GM03348 (cell line): ENCODE data around the gene SLC9A3.

ENCODE experiments used
- DNase-seq: peaks from one replicate; pipeline ENCODE4 v3.0.0; 2012; ENCODE audit warnings: low spot score

The SLC9A3 gene

DNA sequence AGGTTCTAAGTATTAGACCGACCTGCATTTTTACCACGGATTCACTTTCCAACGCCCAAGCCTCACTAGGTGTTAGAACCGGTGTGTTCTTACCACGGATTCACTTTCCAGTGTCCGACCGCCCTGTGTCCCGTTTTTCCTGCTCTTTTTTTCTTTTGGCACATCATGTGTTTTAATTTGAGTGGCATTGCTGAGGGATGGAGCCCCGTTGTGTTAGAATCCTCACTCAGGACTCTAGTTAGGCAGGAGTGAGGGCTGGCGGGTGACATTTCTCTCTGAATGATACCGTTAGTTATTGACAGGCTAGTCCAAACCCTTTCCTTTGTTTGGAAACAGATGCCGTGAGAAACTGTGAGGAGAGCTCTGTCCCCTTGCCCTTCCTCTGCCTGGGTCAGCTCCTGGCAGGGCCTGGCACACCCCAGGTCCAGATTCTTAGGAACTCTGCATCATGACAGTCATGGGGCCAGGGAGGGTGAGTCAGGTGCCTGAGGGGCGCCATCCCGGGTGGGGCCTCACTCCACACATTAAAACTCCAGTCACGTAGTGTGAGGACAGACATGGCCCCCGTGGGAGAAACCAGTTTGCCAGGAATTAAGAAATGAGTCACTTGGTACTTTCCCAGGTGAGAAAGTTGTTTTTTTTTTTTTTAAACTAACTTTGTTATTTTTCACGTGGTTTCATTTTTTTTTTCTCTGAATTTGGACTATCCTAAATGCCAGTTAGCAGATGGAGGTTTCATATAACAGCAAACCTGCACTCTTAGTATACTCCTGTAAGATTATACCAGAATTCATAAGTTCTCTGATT lies 65.5 kb downstream of the SLC9A3 start:
- DNase-seq: peak; percentile 41

GRCh38 chr5:457195-457961 lies 66.9 kb downstream of the SLC9A3 start:
- no peak for DNase-seq

DNA sequence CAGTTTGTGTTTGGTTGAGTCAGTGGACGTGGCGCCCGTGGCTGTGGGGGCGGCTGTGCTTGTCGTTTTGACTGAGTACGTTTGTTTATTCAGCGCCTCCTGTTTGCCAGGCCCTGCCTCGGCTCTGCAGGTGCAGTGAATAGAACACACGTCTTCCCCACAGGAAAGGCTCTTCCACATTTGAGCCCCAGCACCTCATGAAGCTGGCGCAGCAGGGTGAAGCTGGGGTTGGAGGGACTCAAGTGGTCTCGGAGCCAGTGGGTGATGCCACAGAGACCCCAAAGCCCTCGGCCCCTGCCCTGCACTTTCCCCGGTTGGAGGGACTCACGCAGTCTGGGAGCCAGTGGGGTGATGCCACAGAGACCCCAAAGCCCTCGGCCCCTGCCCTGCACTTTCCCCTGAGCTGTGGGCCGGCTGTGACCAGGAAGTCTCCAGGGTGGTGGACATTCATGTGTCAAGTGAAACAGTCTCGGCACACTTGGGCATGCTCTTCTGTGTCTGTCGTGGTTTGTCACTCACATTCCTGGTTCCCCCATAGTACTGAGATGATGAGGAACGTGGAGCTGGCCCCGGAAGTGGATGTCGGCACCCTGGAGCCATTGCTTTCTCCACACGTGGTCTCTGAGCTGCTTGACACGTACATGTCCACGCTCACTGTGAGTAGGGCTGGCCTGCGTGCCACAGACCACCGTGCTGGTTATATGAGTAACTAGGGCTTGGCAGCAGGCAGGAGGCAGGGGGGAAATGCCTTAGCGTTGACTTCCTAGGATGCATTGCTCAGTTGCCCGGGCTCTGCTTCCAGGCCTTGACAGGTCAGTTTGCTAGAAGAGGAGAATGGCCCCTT lies 67.7 kb downstream of the SLC9A3 start:
- no peak for DNase-seq

DNA sequence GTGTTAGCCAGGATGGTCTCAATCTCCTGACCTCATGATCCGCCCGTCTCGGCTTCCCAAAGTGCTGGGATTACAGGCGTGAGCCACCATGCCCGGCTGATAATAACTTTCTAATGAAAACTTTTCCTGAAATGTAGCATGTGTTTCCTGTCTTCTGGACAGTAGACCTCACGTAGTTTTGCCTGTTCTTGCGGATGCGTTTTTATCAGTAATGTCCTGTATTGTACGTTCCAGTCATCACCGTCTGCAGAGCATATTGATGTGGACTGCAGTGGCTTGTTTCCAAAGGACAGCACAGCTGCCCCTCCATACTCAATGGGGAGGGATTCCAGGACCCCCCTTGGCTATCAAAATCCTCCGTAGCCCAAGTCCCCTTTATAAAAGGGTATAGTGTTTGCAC lies 68.4 kb downstream of the SLC9A3 start:
- no peak for DNase-seq

DNA sequence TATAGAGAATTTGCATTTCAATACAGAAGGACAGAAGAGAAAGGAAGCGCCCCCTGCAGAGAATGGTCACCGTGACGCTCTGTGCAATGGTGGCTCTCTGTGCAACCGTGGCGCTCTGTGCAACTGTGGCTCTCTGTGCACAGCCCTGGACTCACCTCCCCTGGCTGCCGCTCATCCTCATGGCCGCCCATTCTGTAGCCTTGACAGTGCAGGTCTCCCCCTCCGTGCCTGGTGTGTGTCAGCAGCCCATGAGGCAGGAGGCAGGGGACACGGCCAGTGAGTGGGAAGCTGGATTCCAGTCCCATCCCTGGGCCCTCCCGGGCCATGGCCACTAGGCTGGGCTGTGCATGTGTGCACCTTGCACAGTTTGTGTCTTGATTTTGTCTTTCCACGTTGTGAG lies 69.3 kb downstream of the SLC9A3 start:
- DNase-seq: no peak

GRCh38 chr5:453725-454481 lies 70.3 kb downstream of the SLC9A3 start:
- DNase-seq: no peak

GRCh38 chr5:452978-453710 lies 71.1 kb downstream of the SLC9A3 start:
- DNase-seq: no peak

DNA sequence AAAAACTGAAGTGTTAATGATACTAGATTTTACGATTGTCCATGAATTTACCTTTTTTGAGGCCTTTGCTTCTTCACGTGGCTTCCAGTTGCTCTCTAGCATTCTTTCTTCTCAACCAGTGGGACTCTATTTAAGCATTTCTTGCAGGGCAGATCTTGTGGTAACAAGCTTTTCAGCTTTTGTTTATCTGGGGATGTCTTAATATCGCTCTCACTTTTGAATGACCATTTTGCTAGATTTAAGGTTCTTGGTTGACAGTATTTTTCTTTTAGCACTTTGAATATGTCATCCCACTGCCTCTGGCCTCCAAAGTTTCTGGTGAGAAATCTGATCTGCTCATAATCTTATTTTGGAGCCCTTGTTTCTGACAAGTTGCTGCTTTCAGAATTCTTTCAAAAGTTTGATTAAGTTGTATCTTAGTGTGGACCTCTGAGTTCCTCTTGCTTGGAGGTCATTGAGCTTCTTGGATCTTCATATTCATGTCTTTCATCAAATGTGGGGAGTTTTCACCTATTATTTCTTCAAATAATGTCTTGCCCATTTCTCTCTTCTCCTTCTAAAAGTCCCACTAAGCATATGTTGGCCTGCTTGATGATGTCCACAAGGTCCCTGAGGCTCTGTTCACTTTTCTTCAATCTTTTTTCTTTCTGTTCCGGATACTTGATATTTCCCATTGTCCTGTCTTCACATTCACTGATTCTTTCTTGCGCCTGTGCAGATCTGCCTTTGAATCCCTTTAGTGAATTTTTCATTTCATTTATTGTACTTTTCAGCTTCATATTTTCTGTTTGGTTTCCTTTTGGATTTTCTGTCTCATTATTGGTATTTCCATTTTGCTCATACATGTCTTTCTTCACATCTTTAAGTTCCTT lies 72.4 kb downstream of the SLC9A3 start:
- no peak for DNase-seq

DNA sequence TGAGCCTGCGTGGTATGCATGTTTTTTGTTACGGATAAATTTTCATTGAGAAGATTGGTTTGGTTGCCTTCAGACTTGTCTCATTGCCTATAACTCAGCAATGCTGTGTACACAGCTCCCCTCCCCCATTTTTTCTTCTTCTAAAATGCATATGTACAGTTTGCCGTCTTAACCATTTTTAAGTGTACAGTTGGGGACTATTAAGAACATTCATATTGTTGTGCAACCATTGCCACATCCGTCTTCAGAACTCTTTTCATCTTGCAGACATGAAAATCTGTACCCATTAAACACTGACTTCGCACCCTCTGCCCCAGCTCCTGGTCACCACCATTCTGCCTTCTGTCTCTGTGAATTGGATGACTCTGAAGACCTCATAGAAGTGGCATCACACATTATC lies 75.1 kb downstream of the SLC9A3 start:
- no peak for DNase-seq

GRCh38 chr5:448766-449090 lies 75.5 kb downstream of the SLC9A3 start:
- DNase-seq: no peak

- no peak for DNase-seq
These were observed 76.0 kb downstream of the SLC9A3 start for GRCh38 chr5:448061-448765.

DNA sequence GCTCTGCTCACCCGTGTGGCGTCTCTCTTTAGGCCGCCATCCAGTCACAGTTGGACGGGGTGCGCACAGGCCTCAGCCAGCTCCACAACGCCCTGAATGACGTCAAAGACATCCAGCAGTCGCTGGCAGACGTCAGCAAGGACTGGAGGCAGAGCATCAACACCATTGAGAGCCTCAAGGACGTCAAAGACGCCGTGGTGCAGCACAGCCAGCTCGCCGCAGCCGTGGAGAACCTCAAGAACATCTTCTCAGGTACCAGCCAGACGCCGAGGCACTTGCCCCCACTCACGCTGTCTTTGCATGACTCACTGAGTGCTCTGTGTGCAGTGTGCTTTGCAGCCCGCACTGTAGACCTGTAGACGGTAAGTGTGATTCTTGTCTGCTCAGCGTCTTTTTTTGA lies 76.7 kb downstream of the SLC9A3 start:
- DNase-seq: no peak

- DNase-seq: peak; percentile 79
These were observed 77.4 kb downstream of the SLC9A3 start for GRCh38 chr5:446883-447263.

DNA sequence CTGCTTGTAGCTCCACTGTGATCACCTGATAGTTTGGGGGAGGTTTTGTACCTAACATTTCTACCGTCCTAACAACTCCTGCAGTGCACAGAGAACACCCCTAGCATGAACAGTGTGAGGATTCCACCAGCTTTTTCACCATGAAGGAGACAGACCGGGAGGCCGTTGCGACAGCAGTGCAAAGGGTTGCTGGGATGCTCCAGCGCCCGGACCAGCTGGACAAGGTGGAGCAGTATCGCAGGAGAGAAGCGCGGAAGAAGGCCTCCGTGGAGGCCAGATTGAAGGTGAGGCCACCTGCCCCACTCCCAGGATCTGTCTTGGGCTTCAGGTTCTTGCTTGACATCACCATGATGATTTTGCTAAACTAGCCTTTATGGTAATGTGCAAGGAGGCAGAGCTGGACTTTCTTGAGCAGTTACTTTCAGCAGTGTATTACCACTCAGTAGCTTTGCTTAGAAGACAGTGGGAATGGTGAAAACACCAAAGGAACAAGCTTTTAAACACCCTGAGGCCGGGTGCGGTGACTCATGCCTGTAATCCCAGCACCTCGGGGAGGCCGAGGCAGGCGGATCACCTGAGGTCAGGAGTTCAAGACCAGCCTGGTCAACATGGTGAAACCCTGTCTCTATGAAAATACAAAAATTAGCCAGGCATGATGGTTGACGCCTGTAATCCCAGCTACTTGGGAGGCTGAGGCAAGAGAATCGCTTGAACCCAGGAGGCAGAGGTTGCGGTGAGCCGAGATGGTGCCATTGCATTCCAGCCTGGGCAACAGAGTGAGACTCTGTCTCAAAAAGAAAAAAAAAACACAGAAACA lies 78.0 kb downstream of the SLC9A3 start:
- no peak for DNase-seq

DNA sequence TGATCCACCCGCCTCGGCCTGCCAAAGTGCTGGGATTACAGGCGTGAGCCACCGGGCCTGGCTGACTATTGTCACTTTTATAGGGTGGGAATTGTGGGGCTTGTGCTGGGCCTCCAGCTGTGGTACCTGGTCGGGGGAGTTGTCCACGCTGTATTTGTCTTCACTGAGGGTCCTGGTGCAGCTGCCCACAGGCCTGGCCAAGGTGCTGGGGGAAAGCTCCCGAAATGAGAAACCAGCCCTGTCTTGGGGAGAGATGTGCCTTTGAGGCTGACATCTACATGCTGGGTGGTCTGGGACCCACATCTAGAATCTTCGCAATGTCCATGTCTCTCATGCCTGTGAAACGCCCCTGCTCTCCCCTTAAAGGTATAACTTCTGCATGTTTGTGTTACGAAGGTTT lies 78.7 kb downstream of the SLC9A3 start:
- DNase-seq: no peak

GRCh38 chr5:444226-444625 lies 80.0 kb downstream of the SLC9A3 start:
- no peak for DNase-seq

DNA sequence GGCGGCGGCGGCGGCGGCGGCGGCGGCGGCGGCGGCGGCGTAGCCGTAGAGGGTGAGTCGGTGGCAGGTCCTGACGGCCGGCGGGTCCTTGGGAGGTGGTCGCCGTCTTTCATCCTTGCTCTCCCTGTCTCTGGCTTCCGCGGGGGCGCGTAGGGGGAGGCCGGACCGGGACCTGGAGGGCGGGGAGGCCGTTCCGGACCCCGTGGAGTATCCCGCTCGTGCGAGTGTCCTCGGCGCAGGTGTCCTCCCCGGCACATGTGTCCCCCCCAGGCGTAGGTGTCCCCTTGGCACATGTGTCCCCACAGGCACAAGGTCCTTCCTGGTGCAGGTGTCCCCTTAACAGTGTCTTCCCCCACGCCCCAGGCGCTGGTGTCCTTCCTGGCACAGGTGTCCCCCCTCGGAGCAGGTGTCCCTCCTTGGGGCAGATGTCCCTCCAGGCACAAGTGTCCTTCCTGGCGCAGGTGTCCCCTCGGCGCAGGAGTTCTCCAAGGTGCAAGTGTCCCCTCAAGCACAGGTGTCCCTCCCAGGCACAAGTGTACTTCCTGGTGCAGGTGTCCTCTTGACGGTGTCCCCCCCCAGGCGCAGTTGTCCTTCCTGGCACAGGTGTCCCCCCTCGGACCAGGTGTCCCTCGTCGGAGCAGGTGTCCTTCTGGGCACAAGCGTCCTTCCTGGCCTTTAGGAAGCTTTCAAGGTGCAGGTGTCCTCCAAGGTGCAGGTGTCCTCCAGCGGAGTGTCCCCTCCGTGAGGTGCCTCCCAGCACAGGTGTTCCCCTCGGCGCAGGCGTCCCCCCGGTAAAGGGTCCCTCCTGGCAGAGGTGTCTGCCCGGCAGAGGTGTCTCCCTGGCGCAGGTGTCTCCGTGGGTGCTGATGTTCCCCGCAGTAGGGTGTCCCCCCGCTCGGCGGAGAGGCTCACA lies 80.8 kb downstream of the SLC9A3 start:
- no peak for DNase-seq
